Lung (tissue), 12 donors: ENCODE data around the gene NDUFAB1. TPM values are rescaled to one million over a fixed set of nuclear protein-coding genes. Genes with fewer than 3 reads are reported as not detected.
A peak's percentile ranks its signal among the peaks of the same experiment; 100 is the strongest.

Source experiments
- ATAC-seq: fragments of 200-7000 bp; cut with Tn5 transposase; one replicate; pipeline ENCODE4 v1.9.1; 2020; ENCODE audit warnings: moderate number of reproducible peaks; ENCODE audit not compliant: insufficient read depth, low FRiP score
- DNase-seq, 3 donors: peaks; one replicate each; pipeline ENCODE4 v3.0.0-alpha.2; 2013 to 2017
- H3K27ac ChIP-seq, 2 donors: one replicate each; pipeline ENCODE4 v1.5.1; 2013; ENCODE audit warnings: mild to moderate bottlenecking in 2 of 2, moderate library complexity in 2 of 2, control low read depth in 1 of 2, inconsistent platforms in 1 of 2, low read depth in 1 of 2, low read length in 1 of 2
- H3K27me3 ChIP-seq, 3 donors: one replicate each; pipeline ENCODE4 v1.5.1; 2013; ENCODE audit warnings: low read length in 2 of 3; ENCODE audit not compliant: control insufficient read depth in 3 of 3, insufficient read depth in 3 of 3
- H3K36me3 ChIP-seq, 4 donors: one replicate each; pipeline ENCODE4 v1.5.1; 2013; ENCODE audit warnings: low read length in 4 of 4, mild to moderate bottlenecking in 1 of 4, moderate library complexity in 1 of 4; ENCODE audit not compliant: control insufficient read depth in 4 of 4, insufficient read depth in 4 of 4
- H3K4me1 ChIP-seq, 5 donors: one replicate each; pipeline ENCODE4 v1.5.1; 2013; ENCODE audit warnings: low read length in 5 of 5, mild to moderate bottlenecking in 2 of 5, moderate library complexity in 1 of 5; ENCODE audit not compliant: control insufficient read depth in 5 of 5, insufficient read depth in 5 of 5
- H3K4me3 ChIP-seq: one replicate; pipeline ENCODE4 v1.5.1; 2013; ENCODE audit warnings: mild to moderate bottlenecking, control low read depth, moderate library complexity
- H3K9ac ChIP-seq, 2 donors: one replicate each; pipeline ENCODE4 v1.5.1; 2013; ENCODE audit warnings: low read length in 2 of 2, control low read depth in 1 of 2; ENCODE audit not compliant: insufficient read depth in 1 of 2
- H3K9me3 ChIP-seq, 4 donors: one replicate each; pipeline ENCODE4 v1.5.1; 2013; ENCODE audit warnings: low read length in 3 of 4, mild to moderate bottlenecking in 1 of 4, moderate library complexity in 1 of 4; ENCODE audit not compliant: control insufficient read depth in 4 of 4, insufficient read depth in 3 of 4
- WGBS, 2 donors: extraction: QIAGEN DNeasy Blood & Tissue Kit; methylation state at CpG; one replicate each; pipeline ENCODE4 v1.1.7; 2013; 5-methylcytosine and 5-hydroxymethylcytosine counted together
- polyA plus RNA-seq, 2 donors: library from polyadenylated mRNA; stranded (reverse); fragments of 200-250 nt; gene quantifications; one replicate each; pipeline ENCODE4 v1.2.1, GENCODE V29; 2013
- total RNA-seq, 2 donors: library from RNA; depleted of rRNA in 1 of 2; stranded (reverse); fragments of >200 nt in 1 of 2; gene quantifications; one replicate each; pipeline ENCODE4 v1.2.1, GENCODE V29; 2014 to 2021
- TF ChIP-seq, protein P1 (sequence below): IDR thresholded peaks from 2 replicates; pipeline ENCODE4 v1.5.1; 2012; ENCODE audit warnings: mild to moderate bottlenecking; ENCODE audit errors: control extremely low read depth, extremely low read depth
- donor health status: control.
- donor health status: control.
- donor health status: Bipolar disorder and iron deficiency.
- donor health status: healthy.
- donor health status: DM: yes; HTN: yes; CAD: no.

NDUFAB1 gene
- total and polyA plus RNA-seq, 4 donors = 67.4 to 127 (median 90.1) TPM

DNA sequence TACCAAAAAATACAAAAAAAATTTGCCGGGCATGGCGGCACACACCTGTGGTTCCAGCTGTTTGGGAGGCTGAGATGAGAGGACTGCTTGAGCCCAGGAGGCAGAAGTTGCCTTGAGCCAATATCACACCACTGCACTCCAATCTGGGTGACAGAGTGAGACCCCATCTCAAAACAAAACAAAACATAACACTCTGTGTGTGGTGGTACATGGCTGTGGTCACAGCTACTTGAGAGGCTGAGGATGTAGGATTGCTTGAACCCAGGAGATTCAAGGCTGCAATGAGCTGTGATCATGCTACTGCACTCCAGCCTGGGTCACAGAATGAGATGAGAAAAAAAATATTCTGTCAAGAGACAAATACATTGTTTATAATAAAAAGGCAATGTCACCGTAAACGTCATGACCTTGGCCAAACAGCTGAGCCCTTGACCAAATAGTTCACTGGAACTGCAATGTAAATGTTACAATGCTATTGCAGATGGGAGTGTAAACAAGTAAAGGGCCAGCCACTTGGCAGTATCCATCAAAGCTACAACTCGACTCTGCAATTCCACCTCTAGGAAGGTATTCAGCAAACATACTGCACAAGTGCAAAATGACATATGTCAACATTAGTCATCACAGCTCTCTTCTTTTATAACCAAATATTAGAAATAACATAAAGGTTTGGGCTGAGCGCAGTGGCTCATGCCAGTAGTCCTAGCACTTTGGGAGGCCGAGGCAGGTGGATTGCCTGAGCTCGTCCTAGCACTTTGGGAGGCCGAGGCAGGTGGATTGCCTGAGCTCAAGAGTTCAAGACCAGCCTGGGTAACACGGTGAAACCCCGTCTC, 55.9 kb downstream of the NDUFAB1 start:
- H3K9ac ChIP-seq = no peak overlapping the region
- H3K4me1 ChIP-seq = no peaks in the 10 kb centered on the region
- peaks cover 7 to 24% (median 16%) of the 10 kb centered on the region in 4 donors for H3K36me3 ChIP-seq
- DNase-seq (peak in 1 of 3 donors; percentile 21), ATAC-seq (peak; percentile 55)
- no peak overlapping the region for H3K4me3 ChIP-seq
- no peaks in the 10 kb centered on the region for H3K27me3 ChIP-seq
- H3K27ac ChIP-seq = no peak overlapping the region
- 76 to 88% methylated on average over 11 of the region's 11 CpGs for WGBS, 2 donors
- no peaks in the 10 kb centered on the region for H3K9me3 ChIP-seq
- TF ChIP-seq, protein P1, sequence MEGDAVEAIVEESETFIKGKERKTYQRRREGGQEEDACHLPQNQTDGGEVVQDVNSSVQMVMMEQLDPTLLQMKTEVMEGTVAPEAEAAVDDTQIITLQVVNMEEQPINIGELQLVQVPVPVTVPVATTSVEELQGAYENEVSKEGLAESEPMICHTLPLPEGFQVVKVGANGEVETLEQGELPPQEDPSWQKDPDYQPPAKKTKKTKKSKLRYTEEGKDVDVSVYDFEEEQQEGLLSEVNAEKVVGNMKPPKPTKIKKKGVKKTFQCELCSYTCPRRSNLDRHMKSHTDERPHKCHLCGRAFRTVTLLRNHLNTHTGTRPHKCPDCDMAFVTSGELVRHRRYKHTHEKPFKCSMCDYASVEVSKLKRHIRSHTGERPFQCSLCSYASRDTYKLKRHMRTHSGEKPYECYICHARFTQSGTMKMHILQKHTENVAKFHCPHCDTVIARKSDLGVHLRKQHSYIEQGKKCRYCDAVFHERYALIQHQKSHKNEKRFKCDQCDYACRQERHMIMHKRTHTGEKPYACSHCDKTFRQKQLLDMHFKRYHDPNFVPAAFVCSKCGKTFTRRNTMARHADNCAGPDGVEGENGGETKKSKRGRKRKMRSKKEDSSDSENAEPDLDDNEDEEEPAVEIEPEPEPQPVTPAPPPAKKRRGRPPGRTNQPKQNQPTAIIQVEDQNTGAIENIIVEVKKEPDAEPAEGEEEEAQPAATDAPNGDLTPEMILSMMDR = no peak

DNA sequence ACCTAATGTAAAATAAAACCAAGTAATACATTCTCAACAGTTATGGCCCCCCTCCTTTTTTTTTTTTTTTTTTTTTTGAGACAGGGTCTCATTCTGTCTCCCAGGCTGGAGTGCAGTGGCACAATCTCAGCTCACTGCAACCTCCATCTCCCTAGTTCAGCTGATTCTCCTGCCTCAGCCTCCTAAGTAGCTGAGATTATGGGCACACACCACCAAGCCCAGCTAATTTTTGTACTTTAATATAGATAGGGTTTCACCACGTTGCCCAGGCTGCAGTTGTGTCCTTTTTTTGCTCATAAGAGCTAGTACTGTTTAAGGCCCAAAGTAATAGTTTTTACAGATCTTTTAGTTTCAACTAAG, 57.2 kb downstream of the NDUFAB1 start:
- WGBS, 2 donors = 96% methylated on average over 1 of the region's 1 CpG
- H3K9ac ChIP-seq = no peak overlapping the region
- no peak for ATAC-seq

DNA sequence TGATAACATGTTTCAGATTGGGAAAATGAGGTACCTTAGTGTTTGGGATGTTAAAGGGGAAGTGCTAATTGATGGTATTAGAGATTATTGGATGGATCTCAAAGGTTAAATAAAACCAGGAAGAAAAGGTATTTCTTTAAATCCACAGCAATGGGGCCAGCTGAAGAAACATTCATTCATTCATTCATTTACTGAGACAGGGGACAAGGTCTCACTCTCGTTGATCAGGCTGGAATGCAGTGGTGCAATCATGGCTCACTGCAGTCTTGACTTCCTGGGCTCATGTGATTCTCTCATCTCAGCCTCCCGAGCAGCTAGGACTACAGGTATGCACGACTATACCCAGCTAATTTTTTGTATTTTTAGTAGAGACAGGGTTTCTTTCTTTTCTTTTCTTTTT, 58.7 kb downstream of the NDUFAB1 start:
- TF ChIP-seq, protein P1 = no peak
- peaks cover 0 to 3% (median 0%) of the 10 kb centered on the region in 4 donors for H3K9me3 ChIP-seq
- peaks cover 10 to 30% (median 23%) of the 10 kb centered on the region in 4 donors for H3K36me3 ChIP-seq
- H3K4me1 ChIP-seq = no peaks in the 10 kb centered on the region
- ATAC-seq (no peak), DNase-seq (no peak)
- H3K27me3 ChIP-seq = no peaks in the 10 kb centered on the region
- WGBS, 2 donors = 71 to 72% methylated on average over 3 of the region's 3 CpGs
- no peak overlapping the region for H3K9ac ChIP-seq
- no peak overlapping the region for H3K4me3 ChIP-seq
- H3K27ac ChIP-seq = no peak overlapping the region

More for the DNA sequence above, 57.2 kb downstream of the NDUFAB1 start:
- no peaks in the 10 kb centered on the region for H3K27me3 ChIP-seq
- DNase-seq = no peak
- H3K4me3 ChIP-seq = no peak overlapping the region
- H3K4me1 ChIP-seq = no peaks in the 10 kb centered on the region
- H3K9me3 ChIP-seq = peaks cover 0 to 3% (median 0%) of the 10 kb centered on the region in 4 donors
- TF ChIP-seq, protein P1 = no peak
- peaks cover 11 to 26% (median 18%) of the 10 kb centered on the region in 4 donors for H3K36me3 ChIP-seq
- no peak overlapping the region for H3K27ac ChIP-seq
